GOT3 (cell line): ENCODE results near the gene BAHD1.
"Not testable (repeated sequence)": the region's sequence is repeated elsewhere in the genome, so short reads cannot be mapped to it uniquely, and the experiment has no call there.

Experiments used
- DNase-seq: peaks from one replicate; lab custom pipeline; 2025; ENCODE audit warnings: mixed read lengths; lab: John Stamatoyannopoulos, UW

The BAHD1 gene

DNA sequence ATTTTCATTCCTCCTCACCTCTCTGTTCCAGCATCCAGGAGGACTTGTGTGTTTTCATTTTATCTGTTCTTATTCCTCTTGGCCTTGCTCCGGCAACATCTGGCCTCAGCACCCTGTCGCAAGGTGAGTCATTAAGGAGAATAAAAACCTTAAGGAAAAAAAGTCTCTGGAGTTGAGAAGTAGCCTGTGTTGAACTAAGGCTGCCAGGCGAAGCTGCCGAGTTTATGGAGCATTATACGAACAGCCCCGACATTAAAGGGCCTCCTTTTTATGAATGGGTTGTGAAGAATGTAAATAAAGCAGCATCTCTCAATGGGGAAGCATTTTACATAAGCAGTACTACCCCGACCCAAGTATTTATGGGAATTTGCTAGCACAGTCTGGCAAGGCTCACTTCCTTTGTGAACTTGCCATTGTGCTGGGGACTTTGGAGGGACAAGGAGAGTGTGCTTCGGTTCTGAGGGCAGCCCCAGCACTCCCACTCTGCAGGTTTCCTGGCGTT lies 4.7 kb downstream of the BAHD1 start:
- no peak for DNase-seq

DNA sequence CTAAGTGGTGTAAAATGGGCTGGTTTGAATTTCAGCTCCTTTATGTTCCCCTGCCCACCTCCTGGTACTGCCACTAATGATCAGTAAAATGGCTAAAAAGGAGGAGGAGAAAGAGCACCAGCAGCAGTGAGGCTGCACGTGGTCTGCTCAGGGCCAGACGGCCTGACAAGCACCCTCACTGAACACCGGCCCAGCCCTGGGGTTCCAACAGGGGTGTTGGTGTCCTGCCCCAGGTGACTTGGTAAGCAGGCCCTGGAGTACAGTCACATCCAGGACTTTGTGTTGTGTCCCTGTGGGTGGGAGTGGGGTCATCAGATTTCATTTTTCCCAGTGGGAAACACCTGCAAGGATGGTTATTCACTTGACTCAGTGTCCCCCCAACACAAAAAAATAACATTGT lies 5.4 kb downstream of the BAHD1 start:
- DNase-seq: no peak

DNA sequence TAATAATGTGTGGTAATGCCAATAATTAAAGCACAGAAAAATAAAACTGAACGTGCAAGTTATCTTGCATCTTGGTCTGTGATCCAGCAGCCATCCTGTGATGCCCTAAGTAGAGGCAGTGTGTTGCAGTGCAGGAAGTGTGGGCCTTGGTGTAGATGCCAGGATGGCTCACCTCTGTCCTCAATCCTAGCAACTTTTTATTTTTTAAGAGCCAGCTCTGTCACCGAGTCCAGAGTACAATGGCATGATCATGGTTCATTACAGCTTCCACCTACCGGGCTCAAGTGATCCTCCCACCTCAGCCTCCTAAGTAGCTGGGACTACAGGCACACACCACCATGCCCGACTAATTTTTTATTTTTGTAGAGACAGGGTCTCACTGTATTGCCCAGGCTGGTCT lies 7.6 kb downstream of the BAHD1 start:
- DNase-seq: no peak

DNA sequence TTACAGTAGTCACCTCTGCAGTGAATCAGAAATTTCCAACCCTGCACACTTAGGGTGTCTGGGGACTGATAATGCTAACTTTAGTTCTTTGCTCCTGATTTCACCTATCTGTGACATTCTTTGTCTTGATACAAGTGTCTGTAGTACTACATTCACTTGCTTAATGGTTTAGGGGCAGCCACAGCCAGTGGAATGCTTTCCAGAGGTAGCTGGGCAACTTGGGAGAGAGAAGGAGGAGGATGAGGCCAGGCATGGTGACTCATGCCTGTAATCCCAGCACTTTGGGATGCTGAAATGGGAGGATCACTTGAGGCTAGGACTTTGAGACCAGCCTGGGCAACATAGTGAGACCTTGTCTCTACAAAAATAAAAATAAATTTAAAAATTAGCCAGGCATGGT lies 8.5 kb downstream of the BAHD1 start:
- DNase-seq: no peak

DNA sequence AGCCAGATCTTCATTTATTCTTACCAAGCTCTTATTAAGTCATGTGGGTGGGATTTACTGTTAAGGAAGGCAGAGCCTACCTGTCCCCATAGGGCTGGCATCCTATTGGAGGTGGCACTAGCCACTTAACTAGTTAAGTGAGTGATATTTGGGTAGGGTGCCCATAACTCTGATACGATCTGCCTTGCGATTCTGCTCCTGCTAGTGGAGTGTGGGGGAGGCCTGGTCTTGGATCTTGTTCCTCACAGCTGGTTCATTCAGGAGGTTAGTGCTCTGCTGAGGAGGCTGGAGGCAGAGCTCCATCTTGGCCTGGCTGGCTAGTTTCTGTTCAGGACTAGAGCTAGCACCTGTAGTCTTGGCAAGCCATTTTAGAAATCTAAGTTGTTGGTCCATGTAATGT lies 9.3 kb downstream of the BAHD1 start:
- DNase-seq: no peak

DNA sequence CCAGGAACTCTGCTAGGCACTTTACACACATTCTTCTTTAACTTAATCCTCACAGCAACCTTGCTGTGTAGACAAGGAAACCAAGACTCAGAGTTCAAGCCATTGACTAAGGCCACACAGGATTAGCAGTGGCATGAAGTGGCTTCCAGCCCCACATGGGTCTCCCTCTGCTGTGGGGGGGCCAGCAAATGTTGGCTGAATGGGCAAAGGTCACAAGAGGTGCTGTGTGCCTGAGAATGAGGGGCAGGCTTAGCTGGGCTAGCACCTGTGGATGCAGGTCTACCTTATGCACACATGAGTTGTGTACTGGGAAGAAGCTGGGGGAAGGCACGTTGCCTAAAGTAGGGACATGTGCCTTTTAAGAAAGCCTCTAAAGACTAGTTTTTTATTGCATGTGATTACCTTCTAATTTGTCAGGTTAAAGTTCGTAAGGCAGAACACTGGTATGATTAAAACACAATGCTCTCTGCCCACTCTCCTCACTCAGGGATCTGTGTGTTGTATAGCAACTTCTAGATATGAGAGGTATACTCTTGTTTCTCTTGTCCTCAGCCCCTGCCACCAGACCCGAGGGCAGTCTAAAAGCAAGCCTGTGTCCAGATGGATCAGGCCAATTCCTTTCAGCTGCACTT lies 10.9 kb downstream of the BAHD1 start:
- no peak for DNase-seq

DNA sequence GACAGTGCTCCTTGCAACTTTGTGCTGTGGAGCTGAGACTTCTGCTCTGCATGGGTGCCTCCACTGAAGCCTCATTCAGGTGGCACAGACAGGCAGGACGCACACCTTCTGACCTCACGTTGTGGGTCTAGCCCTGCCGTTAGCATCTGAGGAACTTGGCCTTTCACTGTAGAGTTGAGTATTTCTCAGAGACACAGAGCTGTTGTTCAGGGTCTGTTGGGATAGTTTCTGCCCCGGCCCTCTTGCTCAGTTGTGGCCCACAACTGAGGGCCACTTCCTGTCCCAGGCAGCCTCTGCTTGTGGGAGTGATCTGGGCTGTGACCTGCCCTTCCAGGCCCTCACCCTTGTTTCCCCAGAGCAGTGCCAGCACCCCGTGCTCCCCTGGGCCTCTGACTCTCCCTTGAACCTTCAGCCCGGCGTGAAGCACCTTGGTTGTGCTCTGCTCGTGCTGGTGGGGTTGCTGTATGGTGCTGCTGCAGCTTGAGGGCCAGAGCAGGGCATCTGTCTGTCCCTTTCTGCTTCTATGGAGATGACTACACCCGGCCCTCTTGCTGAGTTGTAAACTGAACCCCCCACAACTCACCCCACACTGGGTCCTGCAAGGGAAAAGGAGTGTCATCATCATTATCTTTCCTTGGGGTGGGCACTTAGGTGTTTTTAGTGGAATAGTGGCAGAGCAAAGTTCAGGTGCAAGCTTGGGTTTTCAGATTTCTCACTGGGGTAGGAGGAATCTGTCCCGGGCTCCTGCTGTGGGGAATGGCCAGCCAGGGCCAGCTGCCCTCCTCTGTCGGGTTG lies 11.7 kb downstream of the BAHD1 start:
- DNase-seq: no peak

DNA sequence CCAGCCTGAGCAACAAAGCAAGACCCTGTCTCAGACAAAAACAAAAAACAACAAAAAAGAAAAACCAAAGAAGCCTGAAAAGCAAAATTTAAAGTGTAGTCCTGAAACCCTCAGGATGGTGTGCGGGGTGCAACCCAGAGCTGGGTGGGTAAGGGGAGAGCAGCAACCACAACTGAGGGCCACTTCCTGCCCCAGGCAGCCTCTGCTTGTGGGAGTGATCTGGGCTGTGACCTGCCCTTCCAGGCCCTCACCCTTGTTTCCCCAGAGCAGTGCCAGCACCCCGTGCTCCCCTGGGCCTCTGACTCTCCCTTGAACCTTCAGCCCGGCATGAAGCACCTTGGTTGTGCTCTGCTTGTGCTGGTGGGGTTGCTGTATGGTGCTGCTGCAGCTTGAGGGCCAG lies 13.2 kb downstream of the BAHD1 start:
- not testable (repeated sequence) for DNase-seq

DNA sequence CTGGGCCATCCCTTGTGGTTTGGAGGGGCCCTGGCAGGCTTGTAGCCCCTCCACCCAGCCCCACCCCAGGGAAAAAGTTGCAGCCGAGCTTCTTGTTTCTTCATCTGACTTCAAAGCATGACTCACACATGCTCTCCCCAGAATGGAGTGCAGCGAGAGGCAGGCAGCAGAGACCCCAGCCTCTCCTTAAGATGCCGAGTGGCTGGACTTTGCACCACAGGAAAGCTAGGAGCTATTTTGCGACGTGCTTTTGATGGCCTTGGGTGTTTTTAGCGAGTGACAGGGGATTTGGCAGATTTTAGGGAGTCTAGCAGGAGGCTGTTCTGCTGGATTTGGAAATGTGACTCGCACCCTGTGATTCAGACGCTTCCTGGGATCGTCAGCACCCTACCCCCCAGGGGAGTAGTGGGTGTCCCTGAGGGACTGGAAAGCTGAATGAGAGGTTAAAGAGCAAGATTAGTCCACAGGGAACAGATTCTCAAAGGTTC lies 14.2 kb downstream of the BAHD1 start:
- DNase-seq: no peak

DNA sequence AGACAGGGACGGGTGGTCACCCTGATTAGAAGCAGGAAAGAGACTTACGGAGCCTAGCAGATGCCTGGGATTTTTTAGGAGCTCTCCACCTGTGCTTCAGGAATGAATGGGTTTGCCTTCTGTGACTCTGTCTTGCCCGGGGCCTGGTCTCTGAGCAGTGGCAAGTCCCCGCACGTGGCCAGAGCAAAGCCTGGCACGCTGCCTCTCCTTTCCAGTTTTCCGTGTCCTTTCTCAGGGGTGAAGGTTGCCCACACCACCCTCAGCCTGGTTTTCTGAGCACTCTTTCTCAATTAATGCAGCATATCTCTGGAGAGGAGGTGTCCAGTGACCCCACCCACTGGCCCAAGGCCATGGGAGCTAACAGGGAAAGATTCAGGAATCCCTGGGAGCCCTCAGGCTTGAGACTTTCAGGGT lies 15.6 kb downstream of the BAHD1 start:
- DNase-seq: no peak

DNA sequence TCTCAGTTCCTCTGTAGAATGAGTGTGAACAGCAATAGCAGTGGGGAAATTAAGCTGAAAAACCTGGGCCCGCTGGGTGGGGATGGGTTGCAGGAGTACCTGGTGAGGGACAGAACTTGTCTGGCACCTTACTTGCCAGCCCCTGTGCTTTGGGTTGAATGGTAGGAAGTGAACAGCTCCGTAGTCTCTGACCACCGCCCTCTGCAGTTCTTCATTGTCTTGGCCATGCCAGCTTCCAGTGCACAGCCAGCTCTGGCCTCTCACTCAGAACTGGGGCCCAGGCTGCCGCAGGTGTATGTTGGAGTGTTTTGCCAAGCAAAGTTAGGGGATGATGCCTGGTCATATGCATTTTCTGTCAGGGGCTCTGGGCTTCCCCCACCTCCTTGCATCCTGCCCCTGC lies 16.0 kb downstream of the BAHD1 start:
- no peak for DNase-seq

DNA sequence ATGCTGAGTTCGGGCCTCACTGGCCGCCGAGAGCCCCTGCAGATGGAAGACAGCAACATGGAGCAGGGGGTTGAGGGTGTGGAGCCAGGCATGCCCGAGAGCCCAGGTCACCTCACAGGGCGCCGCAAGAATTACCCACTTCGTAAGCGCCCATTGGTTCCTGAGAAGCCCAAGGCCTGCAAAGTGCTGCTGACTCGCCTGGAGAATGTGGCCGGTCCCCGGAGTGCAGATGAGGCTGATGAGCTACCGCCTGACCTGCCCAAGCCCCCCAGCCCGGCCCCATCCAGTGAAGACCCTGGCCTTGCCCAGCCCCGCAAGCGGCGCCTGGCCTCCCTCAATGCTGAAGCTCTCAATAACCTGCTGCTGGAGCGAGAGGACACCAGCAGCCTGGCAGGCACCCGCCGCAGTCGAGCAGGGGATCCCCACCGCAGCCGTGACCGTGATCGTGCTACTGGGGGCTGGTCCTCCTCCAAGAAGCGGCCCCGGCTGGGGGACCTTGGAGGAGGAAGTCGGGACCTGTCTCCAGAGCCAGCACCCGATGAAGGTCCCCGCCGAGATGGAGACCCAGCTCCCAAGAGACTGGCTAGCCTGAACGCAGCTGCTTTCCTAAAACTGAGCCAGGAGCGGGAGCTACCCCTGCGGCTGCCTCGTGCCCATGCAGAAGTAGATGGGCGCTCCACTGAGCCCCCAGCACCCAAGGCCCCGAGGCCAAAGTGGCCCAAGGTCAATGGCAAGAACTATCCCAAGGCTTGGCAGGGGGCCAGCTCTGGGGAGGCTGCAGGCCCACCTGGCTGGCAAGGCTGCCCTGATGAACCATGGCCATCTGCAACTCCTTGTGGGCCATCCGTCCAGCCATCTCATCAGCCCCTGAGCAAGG lies 18.0 kb downstream of the BAHD1 start:
- DNase-seq: no peak

DNA sequence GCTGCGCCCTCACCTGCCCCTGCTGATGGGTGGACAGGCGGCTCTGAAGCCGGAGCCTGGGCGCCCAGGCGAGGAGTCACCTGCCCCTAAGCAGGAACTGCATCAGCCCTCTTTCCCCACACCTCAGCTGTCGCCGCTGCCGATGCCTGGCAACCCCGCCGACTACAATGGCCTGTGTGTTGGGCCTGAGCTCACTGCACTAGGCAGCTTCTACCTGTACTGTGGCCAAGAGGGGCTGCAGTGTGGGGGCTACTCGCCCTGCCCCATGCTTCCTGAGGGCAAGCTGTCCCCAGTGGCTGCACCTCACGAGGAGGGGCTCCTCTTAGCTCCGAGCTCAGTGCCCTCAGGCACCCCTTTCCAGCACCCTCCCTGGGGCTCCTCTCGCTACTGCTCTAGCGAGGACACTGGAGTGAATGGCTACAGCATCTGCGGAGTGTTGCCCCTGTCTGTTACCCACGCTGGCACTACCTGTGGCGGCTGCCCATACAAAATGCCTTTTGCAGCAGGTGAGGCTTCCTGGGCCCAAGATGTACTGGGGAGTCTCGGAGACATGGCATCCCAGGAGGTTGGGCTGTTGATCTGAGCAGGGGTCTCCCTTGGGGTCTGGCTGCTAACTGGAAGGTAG lies 18.8 kb downstream of the BAHD1 start:
- DNase-seq: no peak

DNA sequence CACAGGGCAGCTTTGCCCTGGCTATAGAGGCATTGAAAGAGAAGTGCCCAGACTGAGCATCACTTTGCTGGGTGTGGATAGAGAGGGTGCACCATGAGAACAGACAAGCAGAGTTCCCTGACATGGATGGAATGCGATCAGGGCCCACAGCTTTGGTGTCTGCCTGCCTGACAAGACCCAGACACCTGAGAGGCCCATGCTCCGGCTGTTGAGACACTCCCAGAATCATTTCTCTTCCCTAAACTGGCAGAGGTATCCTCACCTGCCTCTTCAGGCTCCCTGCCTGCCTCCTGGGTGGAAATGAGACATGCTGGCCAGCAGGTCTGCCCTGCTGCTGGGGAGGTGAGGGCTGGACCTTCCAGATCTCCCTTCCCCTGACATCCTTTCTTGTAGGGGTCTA lies 19.7 kb downstream of the BAHD1 start:
- DNase-seq: no peak

DNA sequence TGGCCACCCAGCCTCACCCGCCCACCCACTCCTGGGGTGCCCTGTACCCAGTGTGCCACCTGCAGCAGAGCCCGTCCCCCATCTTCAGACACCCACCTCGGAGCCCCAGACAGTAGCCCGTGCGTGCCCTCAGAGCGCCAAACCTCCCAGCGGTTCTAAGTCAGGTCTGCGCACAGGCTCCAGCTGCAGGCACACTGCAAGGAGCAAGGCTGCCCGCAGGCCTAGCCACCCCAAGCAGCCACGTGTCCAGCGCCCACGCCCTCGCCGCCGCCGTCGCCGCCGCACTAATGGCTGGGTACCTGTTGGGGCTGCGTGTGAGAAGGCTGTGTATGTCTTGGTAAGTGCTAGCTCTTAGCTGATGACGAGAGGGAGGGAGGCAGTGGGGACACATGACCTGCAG lies 21.2 kb downstream of the BAHD1 start:
- DNase-seq: no peak

DNA sequence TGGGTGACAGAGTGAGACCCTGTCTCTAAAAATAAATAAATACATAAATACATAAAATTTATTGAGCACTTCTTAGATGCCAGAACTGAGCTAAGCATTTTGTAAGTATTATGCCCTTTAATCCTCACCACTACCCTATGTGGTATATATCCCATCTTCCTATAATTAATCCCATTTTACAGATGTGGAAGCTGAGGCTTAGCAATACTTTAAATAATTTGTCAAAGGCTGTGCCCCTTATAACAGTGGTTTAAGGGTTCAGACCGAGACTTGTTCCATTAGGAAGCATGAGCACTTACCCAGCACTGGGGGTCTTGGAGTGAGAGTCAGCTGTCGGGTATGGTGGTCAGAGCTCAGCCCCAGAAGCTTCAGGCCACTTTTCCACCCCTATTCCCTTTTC lies 22.5 kb downstream of the BAHD1 start:
- no peak for DNase-seq

DNA sequence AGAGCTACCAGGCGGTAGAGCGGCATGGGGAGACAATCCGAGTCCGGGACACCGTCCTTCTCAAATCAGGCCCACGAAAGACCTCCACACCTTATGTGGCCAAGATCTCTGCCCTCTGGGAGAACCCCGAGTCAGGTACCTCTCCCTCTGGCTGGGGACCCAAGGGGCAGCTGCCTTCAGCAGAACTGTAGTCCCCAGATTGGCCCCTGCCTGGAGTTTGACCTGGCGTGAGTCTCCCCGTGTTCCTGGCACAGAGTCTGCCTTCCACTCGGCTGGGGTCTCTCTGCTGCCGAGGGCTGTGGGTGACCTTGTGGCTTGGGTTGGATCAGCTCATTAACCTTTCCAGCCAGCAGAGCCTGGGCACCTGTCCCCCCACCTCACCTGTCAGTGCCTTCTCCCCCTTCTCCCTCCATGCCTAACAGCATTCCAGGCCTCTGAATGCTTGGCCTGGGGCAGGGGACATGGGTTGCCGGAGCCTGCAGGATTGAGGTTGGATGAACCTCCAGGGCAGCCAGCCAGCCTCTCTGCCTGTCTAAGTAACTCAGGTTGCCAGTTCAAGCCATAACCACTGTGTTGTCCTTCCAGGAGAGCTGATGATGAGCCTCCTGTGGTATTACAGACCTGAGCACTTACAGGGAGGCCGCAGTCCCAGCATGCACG lies 23.3 kb downstream of the BAHD1 start:
- no peak for DNase-seq

DNA sequence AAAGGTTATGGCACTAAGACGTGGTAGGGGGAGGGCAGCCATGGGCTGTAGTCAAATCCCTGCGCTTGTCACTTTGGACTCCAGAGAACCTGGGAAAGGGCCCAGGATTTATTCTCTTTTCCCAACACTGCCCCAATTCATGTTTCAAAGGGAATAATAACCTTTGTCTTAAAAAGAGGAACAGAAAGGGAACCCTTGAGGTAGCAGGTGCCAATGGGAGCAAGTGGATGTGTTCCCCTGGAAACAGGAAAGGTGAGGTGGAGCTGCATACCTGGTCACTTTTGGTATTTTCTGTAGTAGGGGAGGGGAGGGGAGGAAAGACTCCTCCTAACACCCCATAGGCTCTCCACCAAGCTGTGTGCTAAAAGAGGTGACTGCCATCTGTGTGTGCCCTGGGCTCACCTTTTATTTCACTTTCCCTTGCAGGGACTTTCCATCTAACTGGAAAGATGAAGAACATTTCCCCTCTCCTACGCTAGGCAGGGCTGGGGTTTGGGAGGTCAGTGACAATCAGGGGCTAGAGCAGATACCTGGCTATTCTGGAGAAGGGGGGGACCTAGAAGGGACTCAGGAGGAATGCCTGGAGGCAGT lies 23.9 kb downstream of the BAHD1 start:
- no peak for DNase-seq

DNA sequence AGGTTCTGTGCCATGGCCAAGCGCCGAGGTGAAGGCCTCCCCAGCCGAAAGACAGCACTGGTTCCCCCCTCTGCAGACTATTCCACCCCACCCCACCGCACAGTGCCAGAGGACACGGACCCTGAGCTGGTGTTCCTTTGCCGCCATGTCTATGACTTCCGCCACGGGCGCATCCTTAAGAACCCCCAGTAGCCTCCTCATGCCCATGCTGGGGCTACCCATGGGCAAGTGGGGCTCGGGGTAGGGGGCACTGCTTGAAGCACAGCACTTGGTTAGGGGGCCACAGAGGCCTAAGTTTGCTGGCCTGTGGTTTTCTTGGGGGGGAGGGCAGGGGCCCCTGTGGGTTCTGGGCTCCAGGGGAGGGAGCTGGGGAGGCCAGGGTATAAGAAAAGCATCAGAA lies 25.2 kb downstream of the BAHD1 start:
- DNase-seq: no peak

DNA sequence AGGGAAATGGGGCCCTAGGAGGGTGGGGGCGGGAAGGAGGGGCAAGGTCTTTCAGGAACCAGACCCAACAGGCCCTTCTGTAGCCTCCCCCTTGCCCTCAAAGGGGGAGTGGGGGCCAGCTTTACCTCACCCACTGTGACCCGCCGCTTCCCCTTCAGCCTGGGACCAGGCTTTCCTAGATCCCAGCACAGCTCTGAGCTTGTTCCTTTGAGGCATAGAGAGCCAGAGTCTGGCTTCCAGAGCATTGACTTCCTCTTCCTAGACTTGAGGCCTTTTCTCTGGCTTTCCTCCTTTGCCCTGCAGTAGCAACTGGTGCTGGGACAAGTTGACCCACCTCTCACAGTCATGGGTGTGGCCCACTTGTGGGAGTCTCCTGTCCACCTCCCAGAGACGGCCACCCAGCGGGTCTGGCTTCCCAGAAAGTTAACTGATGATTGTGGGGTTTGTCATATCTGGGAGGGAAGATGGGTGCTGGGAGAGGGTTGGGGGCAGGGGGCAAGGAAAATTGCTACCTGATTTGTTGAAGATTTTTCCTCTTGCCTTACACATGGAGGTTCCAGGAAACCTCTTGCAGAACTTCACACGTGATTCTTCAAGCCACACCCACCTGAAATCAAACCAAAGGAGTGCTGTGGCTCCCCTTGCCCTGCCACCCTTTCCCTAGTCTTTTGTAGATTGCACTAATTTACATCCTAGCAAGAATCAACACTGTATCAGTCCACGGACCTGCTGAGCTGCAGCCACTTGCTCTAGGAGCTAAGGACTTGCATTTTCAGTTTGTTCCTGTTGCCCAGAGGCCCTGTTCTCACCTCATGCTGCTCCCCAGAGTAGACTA lies 25.9 kb downstream of the BAHD1 start:
- DNase-seq: no peak
